ENCODE data around the gene NEDD4L.

The NEDD4L gene

DNA sequence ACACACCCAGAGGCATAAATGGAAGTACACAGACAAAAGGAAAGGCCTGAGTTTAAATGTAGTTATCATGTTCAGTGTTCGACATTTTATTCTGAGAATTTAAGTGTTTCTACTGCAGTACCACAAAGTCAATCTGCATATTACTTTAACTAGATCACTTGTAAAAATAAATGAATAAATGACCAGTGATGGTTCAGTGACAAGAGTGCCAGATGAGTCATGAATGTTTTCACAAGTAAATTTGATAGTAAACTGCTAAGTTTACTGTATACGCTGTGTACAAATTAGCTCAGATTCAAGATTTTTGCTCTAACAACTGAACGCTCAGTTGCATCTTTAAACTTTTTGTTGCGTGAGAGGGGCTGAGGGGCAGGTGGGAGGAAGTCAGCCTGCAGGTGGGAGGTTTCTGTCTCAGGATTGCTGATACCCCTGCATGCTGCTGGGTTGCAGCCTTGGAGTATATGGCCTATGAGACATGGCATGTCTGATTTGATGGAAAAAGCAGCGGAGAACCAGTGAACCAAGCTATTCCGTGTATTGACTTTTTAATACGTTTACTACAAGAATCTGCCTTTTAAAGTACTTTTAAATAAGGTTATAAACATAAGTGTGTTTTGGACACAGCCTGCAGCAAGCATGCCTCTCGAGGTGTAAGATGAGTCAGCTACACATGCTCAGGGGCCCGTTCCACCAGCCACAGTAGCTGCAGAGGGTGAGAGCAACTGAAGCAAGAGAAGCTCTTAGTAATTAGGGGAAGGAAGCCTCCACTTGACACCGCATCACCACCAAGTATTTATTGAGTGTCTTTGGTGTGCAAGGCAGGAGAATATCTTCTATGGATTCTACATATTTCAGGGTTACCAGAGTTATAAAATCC is 245.1 kb downstream of the NEDD4L start:
- H4K20me1 ChIP-seq (ENCODE audit: low read depth, low read length), result 0 out of 2 replicates have a peak, but pooled peaks cover 4% of the 10 kb centered on the region
- no peak overlapping the region for H3K4me2 ChIP-seq (ENCODE audit: low read depth, low read length, poor library complexity, severe bottlenecking)
- H3K9me3 ChIP-seq (ENCODE audit: insufficient read depth, low read length), result no peaks in the 10 kb centered on the region
- TF ChIP-seq, protein P1, sequence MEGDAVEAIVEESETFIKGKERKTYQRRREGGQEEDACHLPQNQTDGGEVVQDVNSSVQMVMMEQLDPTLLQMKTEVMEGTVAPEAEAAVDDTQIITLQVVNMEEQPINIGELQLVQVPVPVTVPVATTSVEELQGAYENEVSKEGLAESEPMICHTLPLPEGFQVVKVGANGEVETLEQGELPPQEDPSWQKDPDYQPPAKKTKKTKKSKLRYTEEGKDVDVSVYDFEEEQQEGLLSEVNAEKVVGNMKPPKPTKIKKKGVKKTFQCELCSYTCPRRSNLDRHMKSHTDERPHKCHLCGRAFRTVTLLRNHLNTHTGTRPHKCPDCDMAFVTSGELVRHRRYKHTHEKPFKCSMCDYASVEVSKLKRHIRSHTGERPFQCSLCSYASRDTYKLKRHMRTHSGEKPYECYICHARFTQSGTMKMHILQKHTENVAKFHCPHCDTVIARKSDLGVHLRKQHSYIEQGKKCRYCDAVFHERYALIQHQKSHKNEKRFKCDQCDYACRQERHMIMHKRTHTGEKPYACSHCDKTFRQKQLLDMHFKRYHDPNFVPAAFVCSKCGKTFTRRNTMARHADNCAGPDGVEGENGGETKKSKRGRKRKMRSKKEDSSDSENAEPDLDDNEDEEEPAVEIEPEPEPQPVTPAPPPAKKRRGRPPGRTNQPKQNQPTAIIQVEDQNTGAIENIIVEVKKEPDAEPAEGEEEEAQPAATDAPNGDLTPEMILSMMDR (IDR thresholded peaks at IDR 0.05; ENCODE audit: insufficient read depth, low read length, poor library complexity, severe bottlenecking), result no peak
- TF ChIP-seq EZH2phosphoT487 (conservative IDR thresholded peaks at IDR 0.05; ENCODE audit: low read length), result no peak
- H3K27me3 ChIP-seq (ENCODE audit: low read length), result no peaks in the 10 kb centered on the region
- H3K36me3 ChIP-seq (ENCODE audit: low read length), result no peaks in the 10 kb centered on the region
- H3K9me2 ChIP-seq (replicated peaks; ENCODE audit: insufficient read depth, low read length), result no peaks in the 10 kb centered on the region
- H3K4me3 ChIP-seq (ENCODE audit: insufficient read depth, low read length, poor library complexity, severe bottlenecking), result no peak overlapping the region
- no peaks in the 10 kb centered on the region for H3F3A ChIP-seq (ENCODE audit: insufficient read depth)
- no peak overlapping the region for H2AFZ ChIP-seq (ENCODE audit: low read depth, low read length, severe bottlenecking)
- H3K27ac ChIP-seq (ENCODE audit: low read depth, low read length), result no peak overlapping the region
- no peak overlapping the region for H3K9ac ChIP-seq (ENCODE audit: low read length)
- H3K79me2 ChIP-seq (ENCODE audit: insufficient read depth, low read length), result no peaks in the 10 kb centered on the region

DNA sequence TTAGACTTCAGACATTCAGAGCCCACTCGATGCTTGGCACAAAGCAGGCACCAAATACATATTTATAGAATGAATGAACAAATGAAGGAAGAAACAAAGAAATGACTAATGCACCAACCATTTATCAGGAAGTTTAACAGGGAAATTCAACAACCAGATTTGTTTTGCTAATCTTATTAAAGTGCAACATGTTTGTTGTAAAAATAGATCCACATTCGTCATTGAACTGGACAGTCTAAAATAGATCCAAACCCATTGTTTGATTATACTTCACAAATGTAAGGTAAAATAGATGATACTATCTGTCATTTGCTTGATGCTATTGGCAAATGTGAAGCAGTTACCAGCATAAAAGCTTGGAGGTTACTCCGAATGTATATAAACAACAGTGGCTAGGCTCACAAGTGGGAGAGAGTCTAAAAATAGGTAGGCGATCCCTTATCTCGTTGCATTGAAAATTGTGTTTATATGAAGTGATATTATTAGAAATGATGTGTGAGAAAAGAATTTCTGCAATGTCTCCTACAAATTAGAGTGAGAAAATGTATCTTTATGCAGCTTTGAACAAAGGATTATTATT is 246.2 kb downstream of the NEDD4L start:
- Histone ChIP-seq H3F3A (ENCODE audit: insufficient read depth) (no peaks in the 10 kb centered on the region), H3K4me2 (ENCODE audit: low read depth, low read length, poor library complexity, severe bottlenecking) (no peak overlapping the region), H3K9me3 (ENCODE audit: insufficient read depth, low read length) (no peaks in the 10 kb centered on the region), H3K36me3 (ENCODE audit: low read length) (no peaks in the 10 kb centered on the region), H2AFZ (ENCODE audit: low read depth, low read length, severe bottlenecking) (no peak overlapping the region), H3K27me3 (ENCODE audit: low read length) (no peaks in the 10 kb centered on the region), H3K9ac (ENCODE audit: low read length) (no peak overlapping the region), H4K20me1 (ENCODE audit: low read depth, low read length) (0 out of 2 replicates have a peak, but pooled peaks cover 4% of the 10 kb centered on the region), H3K4me3 (ENCODE audit: insufficient read depth, low read length, poor library complexity, severe bottlenecking) (no peak overlapping the region), H3K79me2 (ENCODE audit: insufficient read depth, low read length) (no peaks in the 10 kb centered on the region), H3K27ac (ENCODE audit: low read depth, low read length) (no peak overlapping the region), H3K9me2 (replicated peaks; ENCODE audit: insufficient read depth, low read length) (no peaks in the 10 kb centered on the region)
- TF ChIP-seq, protein P1 (IDR thresholded peaks at IDR 0.05; ENCODE audit: insufficient read depth, low read length, poor library complexity, severe bottlenecking), result no peak
- TF ChIP-seq EZH2phosphoT487 (conservative IDR thresholded peaks at IDR 0.05; ENCODE audit: low read length), result no peak

DNA sequence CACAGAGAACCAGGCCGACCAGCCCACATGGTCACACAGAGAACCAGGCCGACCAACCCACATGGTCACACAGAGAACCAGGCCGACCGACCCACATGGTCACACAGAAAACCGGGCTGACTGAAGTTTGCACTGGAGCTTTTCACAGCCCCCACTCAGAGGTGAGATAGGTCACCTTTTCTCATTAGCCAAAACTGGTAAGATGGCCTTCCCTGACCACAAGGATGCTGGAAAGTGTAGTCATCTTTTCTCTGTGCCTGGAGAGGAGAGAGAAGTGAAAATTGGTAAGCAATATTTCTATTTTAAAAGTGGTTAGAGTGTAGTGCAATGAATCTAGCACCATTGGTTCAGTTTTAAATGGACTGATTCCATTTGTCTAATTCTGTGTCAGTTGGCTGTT is 247.1 kb downstream of the NEDD4L start:
- Histone ChIP-seq H3K4me3 (ENCODE audit: insufficient read depth, low read length, poor library complexity, severe bottlenecking) (no peak overlapping the region), H3K9me2 (replicated peaks; ENCODE audit: insufficient read depth, low read length) (no peaks in the 10 kb centered on the region), H4K20me1 (ENCODE audit: low read depth, low read length) (0 out of 2 replicates have a peak, but pooled peaks cover 4% of the 10 kb centered on the region), H3K36me3 (ENCODE audit: low read length) (no peaks in the 10 kb centered on the region), H3K27ac (ENCODE audit: low read depth, low read length) (no peak overlapping the region), H3K9me3 (ENCODE audit: insufficient read depth, low read length) (no peaks in the 10 kb centered on the region), H3K27me3 (ENCODE audit: low read length) (no peaks in the 10 kb centered on the region), H3K79me2 (ENCODE audit: insufficient read depth, low read length) (no peaks in the 10 kb centered on the region), H2AFZ (ENCODE audit: low read depth, low read length, severe bottlenecking) (no peak overlapping the region), H3F3A (ENCODE audit: insufficient read depth) (no peaks in the 10 kb centered on the region), H3K4me2 (ENCODE audit: low read depth, low read length, poor library complexity, severe bottlenecking) (no peak overlapping the region), H3K9ac (ENCODE audit: low read length) (no peak overlapping the region)
- no peak for TF ChIP-seq EZH2phosphoT487 (conservative IDR thresholded peaks at IDR 0.05; ENCODE audit: low read length)
- TF ChIP-seq, protein P1 (IDR thresholded peaks at IDR 0.05; ENCODE audit: insufficient read depth, low read length, poor library complexity, severe bottlenecking), result no peak
